CD4-positive, alpha-beta T cell (primary cell): Measurements from ENCODE around the gene TNS3. TPM values are rescaled to one million over a fixed set of nuclear protein-coding genes. Genes with fewer than 3 reads are reported as not detected.

Source experiments
- ATAC-seq: fragments of 200-7000 bp; cut with Tn5 transposase; one replicate; pipeline ENCODE4 v1.10.0; 2022; ENCODE audit warnings: mild to moderate bottlenecking; ENCODE audit not compliant: poor library complexity
- CTCF ChIA-PET: fragments of 350-600 bp; sonication (Branson Sonifier 250); formaldehyde crosslinking; loops from one replicate; lab custom pipeline; 2021; ENCODE audit warnings: antibody characterized with exemption, inconsistent platforms; lab: Charles Lee
- POLR2A ChIA-PET: fragments of 350-600 bp; sonication (Branson Sonifier 250); formaldehyde crosslinking; loops from one replicate; lab custom pipeline; 2021; ENCODE audit warnings: antibody characterized with exemption, inconsistent platforms; lab: Charles Lee
- DNase-seq, 14 experiments: peaks; one replicate each; pipeline ENCODE4 v3.0.0-alpha.2; 2013 to 2020; ENCODE audit warnings: mixed read lengths in 2 of 14
- H3K27ac ChIP-seq, 2 donors: one replicate each; pipeline versions ENCODE4 v1.5.1 to v1.7.0; 2013; ENCODE audit warnings: low read length in 2 of 2, low read depth in 1 of 2, mild to moderate bottlenecking in 1 of 2
- H3K27me3 ChIP-seq, 2 experiments: 1 replicate in 1 of 2; 2 replicates in 1 of 2; pipeline versions ENCODE4 v1.6.1 to v1.7.0; 2013; ENCODE audit warnings: low read length in 2 of 2, control low read depth in 1 of 2, mild to moderate bottlenecking in 1 of 2, moderate library complexity in 1 of 2; ENCODE audit not compliant: insufficient read depth in 2 of 2, control insufficient read depth in 1 of 2
- H3K36me3 ChIP-seq: one replicate; pipeline ENCODE4 v1.6.1; 2013; ENCODE audit warnings: low read length, control low read depth; ENCODE audit not compliant: insufficient read depth
- H3K4me1 ChIP-seq: one replicate; pipeline ENCODE4 v1.6.1; 2013; ENCODE audit warnings: low read length, control low read depth; ENCODE audit not compliant: insufficient read depth
- H3K4me3 ChIP-seq: one replicate; pipeline ENCODE4 v1.5.1; 2013; ENCODE audit warnings: mild to moderate bottlenecking, low read length, moderate library complexity
- H3K9me3 ChIP-seq, 2 experiments: 1 replicate in 1 of 2; 2 replicates in 1 of 2; pipeline versions ENCODE4 v1.6.1 to v1.7.0; 2013; ENCODE audit warnings: low read length in 2 of 2, mild to moderate bottlenecking in 2 of 2, control low read depth in 1 of 2, moderate library complexity in 1 of 2; ENCODE audit not compliant: control insufficient read depth in 1 of 2, insufficient read depth in 1 of 2
- H3K27ac Mint-ChIP-seq: one replicate; pipeline ENCODE4 v1.8.0; 2020; ENCODE audit warnings: mixed read lengths
- H3K27me3 Mint-ChIP-seq: one replicate; pipeline ENCODE4 v1.8.0; 2021; ENCODE audit warnings: mixed read lengths
- H3K36me3 Mint-ChIP-seq: one replicate; pipeline ENCODE4 v1.8.0; 2021; ENCODE audit warnings: low read depth, mixed read lengths
- H3K4me1 Mint-ChIP-seq: one replicate; pipeline ENCODE4 v1.8.0; 2021; ENCODE audit warnings: low read depth, mixed read lengths
- H3K4me3 Mint-ChIP-seq: one replicate; pipeline ENCODE4 v1.8.0; 2020; ENCODE audit warnings: mild to moderate bottlenecking, mixed read lengths
- H3K9me3 Mint-ChIP-seq: one replicate; pipeline ENCODE4 v1.8.0; 2020; ENCODE audit warnings: mixed read lengths
- intact Hi-C, 2 experiments: fragments of 100-400 bp; cut with DNase I in 1 of 2; cut with micrococcal nuclease in 1 of 2; formaldehyde crosslinking; loops; one replicate each; pipeline versions ENCODE4 v1.15.1 to v1.9.0; 2023 to 2025; cut with DNase I, micrococcal nuclease
- total RNA-seq, 174 experiments: library from RNA in 2 of 174; stranded (reverse) in 2 of 174; gene quantifications; one replicate each; pipeline ENCODE4 v1.2.3 and lab custom pipeline; 2021 to 2026
- TF ChIP-seq, protein P1 (sequence below): fragments of 200-600 bp; IDR thresholded peaks from one replicate; pipeline ENCODE4 v1.8.0; 2022; ENCODE audit warnings: antibody characterized with exemption, mild to moderate bottlenecking

The TNS3 gene
- total RNA-seq, 2 experiments from 2014 or later, result 0.16 to 0.47 TPM

DNA sequence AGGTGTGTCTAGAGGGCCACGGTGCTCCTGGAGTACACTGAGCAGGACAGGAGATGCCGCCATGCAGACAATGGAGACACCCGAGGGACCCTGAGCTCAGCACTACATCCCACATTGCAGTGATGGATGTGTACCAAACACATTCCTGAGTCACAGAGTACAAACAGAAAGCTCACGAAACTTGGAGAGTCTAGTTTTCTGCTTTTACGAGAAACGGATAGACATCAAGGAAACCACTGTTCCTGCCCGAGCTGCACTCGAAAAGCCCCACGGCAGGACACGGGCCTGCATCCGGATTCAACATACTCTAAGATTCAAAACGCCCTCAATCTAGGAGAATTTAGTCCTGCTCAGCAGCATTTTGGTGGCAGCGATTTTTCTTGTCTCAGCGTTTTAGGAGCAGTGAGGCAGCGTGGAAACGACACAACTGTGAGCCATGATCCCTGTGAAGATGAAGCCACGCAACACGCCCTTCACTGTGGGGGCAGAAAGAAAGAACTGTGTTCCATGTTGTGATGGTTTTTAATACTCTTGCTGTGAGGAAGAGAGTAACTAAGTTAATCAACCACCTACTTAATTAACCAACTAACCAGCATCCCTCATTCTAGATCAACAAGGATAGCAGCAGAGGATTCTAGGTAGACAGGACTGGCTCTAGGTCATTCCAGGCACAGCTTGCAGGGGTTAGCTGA is 3.2 kb downstream of the TNS3 start:
- Mint-ChIP-seq H3K4me3 (no peak overlapping the region), H3K27ac (no peak overlapping the region), H3K4me1 (no peaks in the 10 kb centered on the region), H3K36me3 (no peaks in the 10 kb centered on the region), H3K9me3 (no peaks in the 10 kb centered on the region), H3K27me3 (peaks cover 43% of the 10 kb centered on the region)
- no peaks in the 10 kb centered on the region for H3K4me1 ChIP-seq
- ATAC-seq (no peak), DNase-seq (no peak)
- CTCF ChIA-PET, result no interaction called here
- intact Hi-C loops, result no loop called here
- H3K9me3 ChIP-seq, result peaks cover 0 to 28% of the 10 kb centered on the region in 2 experiments
- TF ChIP-seq, protein P1, sequence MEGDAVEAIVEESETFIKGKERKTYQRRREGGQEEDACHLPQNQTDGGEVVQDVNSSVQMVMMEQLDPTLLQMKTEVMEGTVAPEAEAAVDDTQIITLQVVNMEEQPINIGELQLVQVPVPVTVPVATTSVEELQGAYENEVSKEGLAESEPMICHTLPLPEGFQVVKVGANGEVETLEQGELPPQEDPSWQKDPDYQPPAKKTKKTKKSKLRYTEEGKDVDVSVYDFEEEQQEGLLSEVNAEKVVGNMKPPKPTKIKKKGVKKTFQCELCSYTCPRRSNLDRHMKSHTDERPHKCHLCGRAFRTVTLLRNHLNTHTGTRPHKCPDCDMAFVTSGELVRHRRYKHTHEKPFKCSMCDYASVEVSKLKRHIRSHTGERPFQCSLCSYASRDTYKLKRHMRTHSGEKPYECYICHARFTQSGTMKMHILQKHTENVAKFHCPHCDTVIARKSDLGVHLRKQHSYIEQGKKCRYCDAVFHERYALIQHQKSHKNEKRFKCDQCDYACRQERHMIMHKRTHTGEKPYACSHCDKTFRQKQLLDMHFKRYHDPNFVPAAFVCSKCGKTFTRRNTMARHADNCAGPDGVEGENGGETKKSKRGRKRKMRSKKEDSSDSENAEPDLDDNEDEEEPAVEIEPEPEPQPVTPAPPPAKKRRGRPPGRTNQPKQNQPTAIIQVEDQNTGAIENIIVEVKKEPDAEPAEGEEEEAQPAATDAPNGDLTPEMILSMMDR, result no peak
- no peak overlapping the region for H3K27ac ChIP-seq
- POLR2A ChIA-PET, result no interaction called here
- no peaks in the 10 kb centered on the region for H3K36me3 ChIP-seq
- peaks cover 2 to 10% of the 10 kb centered on the region in 2 experiments for H3K27me3 ChIP-seq
- H3K4me3 ChIP-seq, result no peak overlapping the region

DNA sequence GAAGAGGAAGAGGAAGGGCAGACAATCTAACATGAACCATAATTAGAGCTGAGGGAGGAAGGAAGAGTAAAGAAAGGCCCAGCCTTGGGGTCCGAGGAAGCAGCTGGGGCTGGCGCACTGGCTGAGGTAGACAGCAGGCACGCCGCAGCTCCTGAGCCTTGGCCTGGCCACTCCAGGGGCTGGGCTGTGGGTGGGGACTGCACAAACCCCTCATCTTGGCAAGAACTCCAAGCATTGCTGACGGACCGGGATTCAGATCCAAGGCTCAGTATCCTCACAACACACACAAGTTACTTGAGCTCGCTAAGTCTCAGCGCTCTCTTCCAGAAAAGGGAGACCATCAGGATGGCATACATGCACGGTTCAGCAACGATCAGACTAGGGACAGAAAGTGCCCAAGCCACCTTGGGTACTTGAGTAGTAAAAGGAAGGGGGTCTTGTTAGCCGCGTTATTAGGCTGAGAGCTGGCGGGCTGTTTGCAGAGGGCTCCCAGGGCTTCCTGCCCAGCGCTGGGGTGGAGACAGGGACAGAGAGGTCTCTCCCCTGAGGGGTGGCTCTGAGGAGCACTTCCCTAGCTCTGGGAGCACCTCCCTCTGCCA is 4.5 kb downstream of the TNS3 start:
- H3K27me3 ChIP-seq, result peaks cover 0 to 10% of the 10 kb centered on the region in 2 experiments
- Mint-ChIP-seq H3K36me3 (no peaks in the 10 kb centered on the region), H3K4me3 (no peak overlapping the region), H3K27ac (no peak overlapping the region), H3K27me3 (peaks cover 32% of the 10 kb centered on the region), H3K4me1 (no peaks in the 10 kb centered on the region), H3K9me3 (no peaks in the 10 kb centered on the region)
- no peaks in the 10 kb centered on the region for H3K4me1 ChIP-seq
- ChIA-PET CTCF (no interaction called here), POLR2A (no interaction called here)
- no peak for ATAC-seq
- no peaks in the 10 kb centered on the region for H3K36me3 ChIP-seq
- H3K9me3 ChIP-seq, result peaks cover 0 to 38% of the 10 kb centered on the region in 2 experiments
- intact Hi-C loops, result no loop called here
- TF ChIP-seq, protein P1, result no peak
- H3K27ac ChIP-seq, result no peak overlapping the region
- DNase-seq, result no peak
- H3K4me3 ChIP-seq, result no peak overlapping the region

DNA sequence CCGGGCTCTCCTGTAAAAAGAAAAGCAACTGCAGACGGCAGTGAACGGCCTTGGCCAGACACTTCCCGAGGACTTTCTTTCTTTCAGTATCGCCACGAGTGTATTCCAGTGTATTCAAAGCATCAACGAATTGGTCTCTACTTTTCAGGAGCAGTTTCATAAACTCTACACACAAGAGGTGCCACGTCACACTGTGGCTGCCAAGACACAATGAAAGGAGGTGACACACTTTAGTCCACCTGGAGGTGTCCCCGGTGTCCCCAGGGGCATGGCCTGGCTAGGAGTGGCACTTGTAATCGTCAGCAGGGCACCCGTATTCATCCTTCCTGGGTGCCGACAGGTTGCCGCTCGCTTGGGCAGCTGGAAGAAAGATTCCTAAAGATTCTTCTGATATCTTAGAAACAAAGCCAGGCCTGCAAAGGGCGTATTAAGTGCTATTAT is 5.0 kb downstream of the TNS3 start:
- Histone ChIP-seq H3K36me3 (no peaks in the 10 kb centered on the region), H3K4me3 (no peak overlapping the region), H3K9me3 (peaks cover 0 to 38% of the 10 kb centered on the region in 2 experiments), H3K27me3 (peaks cover 0 to 10% of the 10 kb centered on the region in 2 experiments), H3K4me1 (no peaks in the 10 kb centered on the region), H3K27ac (no peak overlapping the region)
- H3K27ac Mint-ChIP-seq, result no peak overlapping the region
- H3K9me3 Mint-ChIP-seq, result no peaks in the 10 kb centered on the region
- no peak for DNase-seq
- peaks cover 32% of the 10 kb centered on the region for H3K27me3 Mint-ChIP-seq
- TF ChIP-seq, protein P1, result no peak
- H3K4me1 Mint-ChIP-seq, result no peaks in the 10 kb centered on the region
- no peak for ATAC-seq
- intact Hi-C loops, result no loop called here
- CTCF ChIA-PET, result no interaction called here
- H3K36me3 Mint-ChIP-seq, result no peaks in the 10 kb centered on the region
- H3K4me3 Mint-ChIP-seq, result no peak overlapping the region
- POLR2A ChIA-PET, result no interaction called here
